ENCODE results near the gene TENM4. TPM values are rescaled to one million over a fixed set of nuclear protein-coding genes. Genes with fewer than 3 reads are reported as not detected.
A peak's percentile ranks its signal among the peaks of the same experiment; 100 is the strongest.

TENM4 gene
- total RNA-seq, 1 donor from 2014 or later = 117 TPM

DNA sequence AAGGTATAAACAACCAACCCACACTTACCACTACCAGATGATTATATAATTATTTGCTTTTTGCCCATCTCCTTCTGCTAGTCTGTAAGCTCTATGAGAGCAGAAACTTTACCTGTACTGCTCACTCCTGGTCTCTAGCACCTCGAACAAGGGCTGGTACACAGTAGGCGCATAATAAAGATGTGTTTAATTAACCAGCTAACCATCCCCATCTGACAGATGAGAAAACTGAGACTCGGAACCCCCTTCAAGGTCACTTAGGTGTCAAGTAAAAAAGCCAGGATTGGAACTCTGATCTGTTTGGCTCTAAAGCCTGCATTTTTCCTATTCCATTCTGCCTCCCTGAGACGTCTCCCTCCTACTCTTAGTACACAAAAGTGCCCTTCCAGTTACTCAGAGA, 370.3 kb downstream of the TENM4 start:
- no peak for DNase-seq (ENCODE audit: low spot score, unreplicated experiment)
- no peak overlapping the region for H3K27ac Mint-ChIP-seq
- H3K27me3 Mint-ChIP-seq = no peaks in the 10 kb centered on the region
- H3K4me1 Mint-ChIP-seq (ENCODE audit: low read depth) = peaks cover 16% of the 10 kb centered on the region
- H3K9me3 Mint-ChIP-seq (ENCODE audit: low read depth) = no peaks in the 10 kb centered on the region
- TF ChIP-seq, protein P1, sequence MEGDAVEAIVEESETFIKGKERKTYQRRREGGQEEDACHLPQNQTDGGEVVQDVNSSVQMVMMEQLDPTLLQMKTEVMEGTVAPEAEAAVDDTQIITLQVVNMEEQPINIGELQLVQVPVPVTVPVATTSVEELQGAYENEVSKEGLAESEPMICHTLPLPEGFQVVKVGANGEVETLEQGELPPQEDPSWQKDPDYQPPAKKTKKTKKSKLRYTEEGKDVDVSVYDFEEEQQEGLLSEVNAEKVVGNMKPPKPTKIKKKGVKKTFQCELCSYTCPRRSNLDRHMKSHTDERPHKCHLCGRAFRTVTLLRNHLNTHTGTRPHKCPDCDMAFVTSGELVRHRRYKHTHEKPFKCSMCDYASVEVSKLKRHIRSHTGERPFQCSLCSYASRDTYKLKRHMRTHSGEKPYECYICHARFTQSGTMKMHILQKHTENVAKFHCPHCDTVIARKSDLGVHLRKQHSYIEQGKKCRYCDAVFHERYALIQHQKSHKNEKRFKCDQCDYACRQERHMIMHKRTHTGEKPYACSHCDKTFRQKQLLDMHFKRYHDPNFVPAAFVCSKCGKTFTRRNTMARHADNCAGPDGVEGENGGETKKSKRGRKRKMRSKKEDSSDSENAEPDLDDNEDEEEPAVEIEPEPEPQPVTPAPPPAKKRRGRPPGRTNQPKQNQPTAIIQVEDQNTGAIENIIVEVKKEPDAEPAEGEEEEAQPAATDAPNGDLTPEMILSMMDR (IDR thresholded peaks at IDR 0.05; ENCODE audit: unreplicated experiment) = no peak
- H3K36me3 Mint-ChIP-seq (ENCODE audit: insufficient read depth) = peaks cover 7% of the 10 kb centered on the region
- no peak overlapping the region for H3K4me3 Mint-ChIP-seq (ENCODE audit: low read depth)

DNA sequence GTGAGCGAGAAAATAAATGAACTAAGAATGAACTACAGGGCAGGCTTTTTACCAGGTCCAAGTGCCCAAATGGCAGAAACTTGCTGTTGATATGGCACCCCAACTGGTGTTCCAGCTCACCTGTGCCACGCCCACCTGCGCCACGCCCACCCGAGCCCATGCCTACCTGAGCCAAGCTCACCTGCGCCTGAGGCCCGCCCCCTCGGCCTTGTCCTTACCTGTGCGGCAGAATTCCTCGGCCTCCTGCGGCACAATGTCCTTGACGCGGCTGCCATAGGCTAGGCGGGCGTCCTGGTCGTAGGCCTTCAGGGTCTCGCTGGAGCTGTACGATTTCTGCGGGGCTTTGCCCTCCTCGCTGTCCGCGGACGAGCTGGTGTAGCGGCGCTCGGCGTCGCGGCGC, 371.3 kb downstream of the TENM4 start:
- H3K27ac Mint-ChIP-seq = no peak overlapping the region
- no peak overlapping the region for H3K4me3 Mint-ChIP-seq (ENCODE audit: low read depth)
- peaks cover 24% of the 10 kb centered on the region for H3K4me1 Mint-ChIP-seq (ENCODE audit: low read depth)
- TF ChIP-seq, protein P1 (IDR thresholded peaks at IDR 0.05; ENCODE audit: unreplicated experiment) = no peak
- no peaks in the 10 kb centered on the region for H3K27me3 Mint-ChIP-seq
- no peaks in the 10 kb centered on the region for H3K9me3 Mint-ChIP-seq (ENCODE audit: low read depth)
- DNase-seq (ENCODE audit: low spot score, unreplicated experiment) = no peak
- peaks cover 7% of the 10 kb centered on the region for H3K36me3 Mint-ChIP-seq (ENCODE audit: insufficient read depth)

DNA sequence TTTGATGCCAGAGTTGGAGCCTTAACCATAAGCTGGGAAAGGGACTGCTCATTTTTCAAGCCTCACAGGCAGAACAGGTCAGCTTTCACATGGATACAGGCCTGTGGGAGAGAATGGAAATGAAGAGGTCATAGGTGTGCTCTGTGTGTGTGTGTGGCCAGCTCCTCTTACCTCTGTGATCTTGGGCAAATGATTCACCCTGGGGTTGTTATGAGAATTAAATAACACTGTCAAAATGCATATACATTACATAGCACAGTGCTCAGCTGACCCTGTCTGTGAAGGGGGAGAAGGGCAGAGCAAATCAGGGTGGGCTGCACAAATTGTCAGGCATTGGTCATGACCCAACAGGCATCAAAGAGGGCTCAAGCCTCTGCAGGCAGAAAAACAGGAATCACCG, 372.5 kb downstream of the TENM4 start:
- Mint-ChIP-seq H3K4me3 (ENCODE audit: low read depth) (no peak overlapping the region), H3K27me3 (no peaks in the 10 kb centered on the region), H3K9me3 (ENCODE audit: low read depth) (no peaks in the 10 kb centered on the region), H3K36me3 (ENCODE audit: insufficient read depth) (peaks cover 7% of the 10 kb centered on the region), H3K4me1 (ENCODE audit: low read depth) (peaks cover 30% of the 10 kb centered on the region), H3K27ac (no peak overlapping the region)
- TF ChIP-seq, protein P1 (IDR thresholded peaks at IDR 0.05; ENCODE audit: unreplicated experiment) = no peak
- no peak for DNase-seq (ENCODE audit: low spot score, unreplicated experiment)

DNA sequence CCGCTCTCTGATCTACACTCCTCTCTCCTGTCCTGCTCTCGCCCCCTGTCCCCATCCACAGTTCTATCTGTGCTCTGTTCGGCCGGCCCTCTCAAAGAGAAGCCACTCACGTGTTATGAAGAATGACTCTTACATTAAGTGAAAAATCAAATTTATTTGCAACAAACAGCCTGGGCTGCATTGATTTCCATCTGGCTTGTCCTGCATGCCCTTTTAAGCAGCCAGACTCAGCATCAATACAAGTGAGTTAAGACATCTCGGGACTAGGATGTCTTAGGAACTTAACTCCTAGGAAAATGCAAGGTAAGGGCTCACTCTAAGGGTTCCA, 373.5 kb downstream of the TENM4 start:
- H3K36me3 Mint-ChIP-seq (ENCODE audit: insufficient read depth) = peaks cover 7% of the 10 kb centered on the region

DNA sequence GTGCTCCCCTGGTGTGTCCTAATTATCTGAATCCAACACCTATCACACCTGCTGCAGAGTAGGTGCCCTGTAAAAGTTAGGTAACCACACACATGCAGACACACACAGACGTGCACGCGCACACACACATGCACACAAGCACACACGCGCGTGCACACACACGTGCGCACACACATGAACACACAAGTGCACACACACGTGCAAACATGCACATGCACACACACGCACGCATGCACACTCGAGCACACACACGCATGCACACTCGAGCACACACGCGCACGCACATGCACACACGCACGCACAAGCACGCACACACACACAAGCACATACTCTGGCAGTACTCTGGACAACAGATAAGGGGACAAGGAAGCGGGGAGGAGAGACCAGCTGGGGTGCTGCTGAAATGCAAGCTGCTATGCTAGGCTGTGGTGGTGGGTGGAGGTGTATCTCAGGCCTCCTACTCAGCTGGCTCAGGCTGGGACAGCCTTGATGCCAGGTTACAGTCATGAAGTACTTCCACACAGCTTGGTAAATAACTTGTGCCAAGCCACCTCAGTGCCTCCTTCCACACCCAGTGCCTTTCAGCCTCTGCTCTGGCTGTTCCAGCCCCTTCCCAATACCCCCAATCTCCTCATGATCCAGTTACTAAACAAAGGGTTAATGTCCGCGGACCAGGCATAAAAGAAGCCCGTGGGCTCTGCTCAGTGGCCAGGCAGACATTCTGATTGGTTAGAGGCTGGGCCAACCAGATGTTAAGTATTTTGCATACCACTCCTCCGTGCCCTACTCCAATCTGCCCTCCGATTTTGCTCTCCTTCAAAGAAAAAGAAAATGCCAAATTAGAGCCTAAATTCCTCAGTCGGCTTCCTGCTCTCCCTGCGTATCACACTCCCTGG, 374.1 kb downstream of the TENM4 start:
- TF ChIP-seq, protein P1 (IDR thresholded peaks at IDR 0.05; ENCODE audit: unreplicated experiment) = no peak
- peaks cover 31% of the 10 kb centered on the region for H3K4me1 Mint-ChIP-seq (ENCODE audit: low read depth)
- H3K36me3 Mint-ChIP-seq (ENCODE audit: insufficient read depth) = peaks cover 7% of the 10 kb centered on the region
- H3K27me3 Mint-ChIP-seq = no peaks in the 10 kb centered on the region
- peak overlapping the region; percentile 39 for H3K4me3 Mint-ChIP-seq (ENCODE audit: low read depth)
- DNase-seq (ENCODE audit: low spot score, unreplicated experiment) = no peak
- peak overlapping the region; percentile 18 for H3K27ac Mint-ChIP-seq
- no peaks in the 10 kb centered on the region for H3K9me3 Mint-ChIP-seq (ENCODE audit: low read depth)

More for the DNA sequence above, 373.5 kb downstream of the TENM4 start:
- Mint-ChIP-seq H3K27me3 (no peaks in the 10 kb centered on the region), H3K4me3 (ENCODE audit: low read depth) (peak overlapping the region; percentile 39), H3K4me1 (ENCODE audit: low read depth) (peaks cover 31% of the 10 kb centered on the region), H3K9me3 (ENCODE audit: low read depth) (no peaks in the 10 kb centered on the region), H3K27ac (peak overlapping the region; percentile 18)
- TF ChIP-seq, protein P1 (IDR thresholded peaks at IDR 0.05; ENCODE audit: unreplicated experiment) = no peak
- DNase-seq (ENCODE audit: low spot score, unreplicated experiment) = no peak

Data from progenitor cell of endocrine pancreas (in vitro differentiated cells).